IMR-90 (cell line): Measurements from ENCODE around the gene LINGO1.

Source experiments
- CEBPB ChIP-seq: IDR thresholded peaks from 2 replicates; pipeline ENCODE4 v1.6.1; 2012; ENCODE audit warnings: low read depth, low read length, improper control_type of control experiment
- CHD1 ChIP-seq: IDR thresholded peaks from 2 replicates; pipeline ENCODE4 v1.6.1; 2012; ENCODE audit warnings: low read depth, low read length, improper control_type of control experiment
- FOS ChIP-seq: fragments of 150-350 bp; IDR thresholded peaks from 2 replicates; pipeline ENCODE4 v1.6.1; 2016; ENCODE audit warnings: low read depth, low read length
- MAFK ChIP-seq: IDR thresholded peaks from 2 replicates; pipeline ENCODE4 v1.6.1; 2012; ENCODE audit warnings: low read depth, low read length, improper control_type of control experiment
- MAZ ChIP-seq: IDR thresholded peaks from 2 replicates; pipeline ENCODE4 v1.6.1; 2012; ENCODE audit warnings: low read depth, mild to moderate bottlenecking, low read length, improper control_type of control experiment, moderate library complexity, borderline replicate concordance
- MXI1 ChIP-seq: IDR thresholded peaks from 2 replicates; pipeline ENCODE4 v1.6.1; 2012; ENCODE audit warnings: low read depth, mild to moderate bottlenecking, low read length, moderate library complexity, borderline replicate concordance
- POLR2A ChIP-seq: IDR thresholded peaks from 2 replicates; pipeline ENCODE4 v1.6.1; 2012; ENCODE audit warnings: mild to moderate bottlenecking, low read depth, low read length
- RAD21 ChIP-seq: IDR thresholded peaks from 2 replicates; pipeline ENCODE4 v1.6.1; 2012; ENCODE audit warnings: low read length, improper control_type of control experiment
- RCOR1 ChIP-seq: IDR thresholded peaks from 2 replicates; pipeline ENCODE4 v1.6.1; 2012; ENCODE audit warnings: mild to moderate bottlenecking, low read length, improper control_type of control experiment; ENCODE audit not compliant: insufficient replicate concordance
- RFX5 ChIP-seq: IDR thresholded peaks from 2 replicates; pipeline ENCODE4 v1.8.0; 2012; ENCODE audit warnings: low read depth, mild to moderate bottlenecking, low read length, moderate library complexity
- SMC3 ChIP-seq: fragments of 150-350 bp; IDR thresholded peaks from 2 replicates; pipeline ENCODE4 v1.6.1; 2016; ENCODE audit warnings: low read depth, mild to moderate bottlenecking, antibody characterized with exemption, low read length, moderate library complexity
- TF ChIP-seq, protein P1 (sequence below): conservative IDR thresholded peaks from 2 replicates; pipeline ENCODE4 v1.5.1; 2012; ENCODE audit warnings: mild to moderate bottlenecking, low read depth, low read length, improper control_type of control experiment
- TF ChIP-seq, protein P2 (sequence below): fragments of 150-350 bp; IDR thresholded peaks from 2 replicates; pipeline ENCODE4 v1.6.1; 2017; ENCODE audit warnings: mild to moderate bottlenecking, antibody characterized with exemption, low read length, low read depth

DNA sequence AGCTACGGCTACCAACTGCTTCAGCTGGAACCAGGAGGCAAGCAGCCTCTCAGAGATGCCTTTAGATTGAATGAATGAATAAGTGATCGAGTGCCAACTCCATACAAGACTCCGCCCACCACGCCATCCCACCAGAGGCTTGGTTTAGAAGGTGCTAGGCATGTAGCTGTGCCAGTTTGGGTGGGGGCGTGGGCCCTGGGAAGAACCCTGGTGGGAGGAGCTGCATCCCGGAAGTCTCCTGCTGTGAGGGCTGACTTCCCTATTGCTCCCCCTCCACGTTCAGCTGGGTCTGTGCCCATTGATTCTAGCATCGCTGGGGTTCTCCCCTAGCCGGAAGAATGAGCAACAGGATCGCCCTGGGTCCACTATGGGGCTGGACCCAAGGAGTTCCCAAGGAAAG lies 20.9 kb downstream of the LINGO1 start:
- TF ChIP-seq POLR2A (no peak), MXI1 (no peak), MAZ (no peak), MAFK (no peak), RFX5 (no peak), FOS (no peak), RCOR1 (no peak), RAD21 (no peak), SMC3 (no peak), CEBPB (no peak), CHD1 (no peak)
- TF ChIP-seq, protein P1, sequence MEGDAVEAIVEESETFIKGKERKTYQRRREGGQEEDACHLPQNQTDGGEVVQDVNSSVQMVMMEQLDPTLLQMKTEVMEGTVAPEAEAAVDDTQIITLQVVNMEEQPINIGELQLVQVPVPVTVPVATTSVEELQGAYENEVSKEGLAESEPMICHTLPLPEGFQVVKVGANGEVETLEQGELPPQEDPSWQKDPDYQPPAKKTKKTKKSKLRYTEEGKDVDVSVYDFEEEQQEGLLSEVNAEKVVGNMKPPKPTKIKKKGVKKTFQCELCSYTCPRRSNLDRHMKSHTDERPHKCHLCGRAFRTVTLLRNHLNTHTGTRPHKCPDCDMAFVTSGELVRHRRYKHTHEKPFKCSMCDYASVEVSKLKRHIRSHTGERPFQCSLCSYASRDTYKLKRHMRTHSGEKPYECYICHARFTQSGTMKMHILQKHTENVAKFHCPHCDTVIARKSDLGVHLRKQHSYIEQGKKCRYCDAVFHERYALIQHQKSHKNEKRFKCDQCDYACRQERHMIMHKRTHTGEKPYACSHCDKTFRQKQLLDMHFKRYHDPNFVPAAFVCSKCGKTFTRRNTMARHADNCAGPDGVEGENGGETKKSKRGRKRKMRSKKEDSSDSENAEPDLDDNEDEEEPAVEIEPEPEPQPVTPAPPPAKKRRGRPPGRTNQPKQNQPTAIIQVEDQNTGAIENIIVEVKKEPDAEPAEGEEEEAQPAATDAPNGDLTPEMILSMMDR: no peak
- TF ChIP-seq, protein P2, sequence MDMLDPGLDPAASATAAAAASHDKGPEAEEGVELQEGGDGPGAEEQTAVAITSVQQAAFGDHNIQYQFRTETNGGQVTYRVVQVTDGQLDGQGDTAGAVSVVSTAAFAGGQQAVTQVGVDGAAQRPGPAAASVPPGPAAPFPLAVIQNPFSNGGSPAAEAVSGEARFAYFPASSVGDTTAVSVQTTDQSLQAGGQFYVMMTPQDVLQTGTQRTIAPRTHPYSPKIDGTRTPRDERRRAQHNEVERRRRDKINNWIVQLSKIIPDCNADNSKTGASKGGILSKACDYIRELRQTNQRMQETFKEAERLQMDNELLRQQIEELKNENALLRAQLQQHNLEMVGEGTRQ: no peak
